ENCODE results near the gene ATG5.

ATG5 gene

DNA sequence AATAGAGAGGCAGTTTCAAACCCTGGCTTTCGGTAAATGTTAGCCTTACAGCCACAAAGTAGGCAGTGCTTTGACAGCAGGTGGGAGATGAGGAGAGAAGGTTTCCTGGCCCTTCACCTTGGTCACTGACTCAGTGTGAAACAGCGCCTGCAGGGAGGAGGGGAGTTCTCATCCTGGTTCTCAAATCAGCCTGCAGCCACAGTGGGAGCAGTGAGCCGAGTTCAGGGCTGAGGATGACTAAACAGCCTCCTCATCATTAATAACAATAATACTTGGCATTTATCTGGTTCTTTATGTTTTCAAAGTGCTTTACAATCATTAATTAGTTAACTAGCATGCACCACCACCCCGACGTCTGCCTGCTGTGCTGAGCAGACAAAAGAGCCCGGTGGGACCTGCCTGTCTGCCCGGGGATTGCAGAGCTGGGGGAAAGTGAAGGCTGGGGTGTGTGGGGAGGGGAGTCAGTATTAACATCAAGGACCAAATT lies 179.8 kb downstream of the ATG5 start:
- peak overlapping the region; percentile 18 for H3K9ac ChIP-seq (ENCODE audit: insufficient read length, low read depth)
- DNase-seq (ENCODE audit: low read depth, low spot score) = no peak

DNA sequence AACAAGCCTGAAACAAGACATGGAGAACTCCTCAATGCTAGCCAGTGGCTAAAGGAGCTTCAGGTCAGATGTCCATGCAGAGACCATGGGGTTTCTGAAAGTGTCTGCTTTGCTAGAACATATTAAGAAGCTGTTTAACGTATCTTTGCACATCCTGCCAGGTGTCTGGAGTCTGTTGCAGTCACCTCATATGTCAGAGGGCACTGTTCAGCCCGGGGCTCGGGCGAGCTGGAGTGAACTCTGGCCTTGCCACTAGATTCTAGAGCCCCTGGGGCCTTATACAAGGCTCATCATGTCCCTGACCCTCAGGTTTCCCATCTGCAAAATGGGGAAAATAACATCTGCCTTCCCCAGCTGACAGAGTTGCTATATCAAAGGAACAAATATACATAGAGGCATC lies 180.4 kb downstream of the ATG5 start:
- no peak overlapping the region for H3K4me3 ChIP-seq (ENCODE audit: insufficient read length, low read depth)
- DNase-seq (ENCODE audit: low read depth, low spot score) = no peak
- H3K36me3 ChIP-seq (ENCODE audit: insufficient read depth, insufficient read length, low read length) = no peaks in the 10 kb centered on the region
- TF ChIP-seq ZNF274 (IDR thresholded peaks at IDR 0.05; ENCODE audit: low read depth, low read length) = no peak
- TF ChIP-seq YY1 (IDR thresholded peaks at IDR 0.05; ENCODE audit: insufficient read depth, insufficient read length) = no peak
- no peak for TF ChIP-seq SUZ12 (IDR thresholded peaks at IDR 0.05; ENCODE audit: extremely low read depth, insufficient read depth, insufficient read length)
- H3K27me3 ChIP-seq (ENCODE audit: insufficient read depth, insufficient read length) = no peaks in the 10 kb centered on the region
- H3K4me1 ChIP-seq (ENCODE audit: insufficient read depth, insufficient read length) = peaks cover 2% of the 10 kb centered on the region
- no peaks in the 10 kb centered on the region for H3K9me3 ChIP-seq (ENCODE audit: insufficient read depth, low read length)
- H3K9ac ChIP-seq (ENCODE audit: insufficient read length, low read depth) = no peak overlapping the region

More for the DNA sequence above, 179.8 kb downstream of the ATG5 start:
- TF ChIP-seq ZNF274 (IDR thresholded peaks at IDR 0.05; ENCODE audit: low read depth, low read length) (no peak), SUZ12 (IDR thresholded peaks at IDR 0.05; ENCODE audit: extremely low read depth, insufficient read depth, insufficient read length) (no peak), YY1 (IDR thresholded peaks at IDR 0.05; ENCODE audit: insufficient read depth, insufficient read length) (no peak)
- no peaks in the 10 kb centered on the region for H3K36me3 ChIP-seq (ENCODE audit: insufficient read depth, insufficient read length, low read length)
- H3K27me3 ChIP-seq (ENCODE audit: insufficient read depth, insufficient read length) = no peaks in the 10 kb centered on the region
- peaks cover 2% of the 10 kb centered on the region for H3K4me1 ChIP-seq (ENCODE audit: insufficient read depth, insufficient read length)
- H3K4me3 ChIP-seq (ENCODE audit: insufficient read length, low read depth) = no peak overlapping the region
- H3K9me3 ChIP-seq (ENCODE audit: insufficient read depth, low read length) = no peaks in the 10 kb centered on the region

DNA sequence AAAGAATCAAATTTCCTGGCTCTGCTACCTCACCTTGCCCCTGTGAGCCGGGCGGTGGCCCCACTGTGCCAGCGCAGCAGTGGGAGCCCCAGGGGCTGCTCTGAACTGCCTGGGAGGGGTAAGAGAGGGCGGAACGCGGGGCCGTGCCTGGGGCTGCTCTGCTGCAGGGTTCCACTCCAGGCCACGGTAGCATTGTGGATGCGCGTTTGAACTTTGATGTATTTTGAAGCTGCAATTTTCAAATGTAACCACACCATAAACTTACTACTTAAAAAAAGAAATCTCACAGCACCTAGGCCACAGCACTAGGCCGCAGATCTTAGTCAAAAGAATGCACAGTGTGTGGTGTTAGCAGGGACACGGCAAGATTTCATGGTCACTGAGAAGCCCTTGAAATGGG lies 181.9 kb downstream of the ATG5 start:
- Histone ChIP-seq H3K27me3 (ENCODE audit: insufficient read depth, insufficient read length) (no peaks in the 10 kb centered on the region), H3K36me3 (ENCODE audit: insufficient read depth, insufficient read length, low read length) (no peaks in the 10 kb centered on the region), H3K4me3 (ENCODE audit: insufficient read length, low read depth) (no peak overlapping the region), H3K4me1 (ENCODE audit: insufficient read depth, insufficient read length) (peaks cover 2% of the 10 kb centered on the region), H3K9ac (ENCODE audit: insufficient read length, low read depth) (no peak overlapping the region), H3K9me3 (ENCODE audit: insufficient read depth, low read length) (no peaks in the 10 kb centered on the region)
- no peak for DNase-seq (ENCODE audit: low read depth, low spot score)
- no peak for TF ChIP-seq SUZ12 (IDR thresholded peaks at IDR 0.05; ENCODE audit: extremely low read depth, insufficient read depth, insufficient read length)
- TF ChIP-seq YY1 (IDR thresholded peaks at IDR 0.05; ENCODE audit: insufficient read depth, insufficient read length) = no peak

DNA sequence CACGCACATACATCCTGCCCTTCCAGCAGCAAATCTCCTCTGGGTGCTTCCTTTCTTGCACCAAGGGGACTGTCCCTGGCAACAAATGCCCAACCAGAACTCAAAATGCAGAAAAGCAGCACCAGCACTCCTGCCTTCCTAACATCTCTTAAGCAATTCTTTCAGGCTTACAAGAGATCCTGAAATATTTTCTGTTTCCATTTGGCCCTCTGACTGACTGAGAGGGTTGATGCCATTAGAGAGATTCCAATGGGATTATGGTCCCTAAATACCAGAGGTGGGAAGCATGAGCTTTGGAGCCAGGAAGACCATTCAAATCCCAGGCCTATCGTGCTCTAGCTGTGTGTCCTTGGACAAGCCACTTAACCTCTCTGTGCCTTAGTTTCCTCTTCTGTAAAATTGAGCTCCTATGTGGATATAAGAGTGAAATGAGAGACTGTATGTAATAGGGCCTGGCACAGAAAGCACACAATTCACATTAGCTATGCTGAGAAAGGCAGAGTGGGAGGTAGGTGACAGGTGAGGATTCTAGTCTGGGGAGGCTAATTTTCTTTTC lies 182.6 kb downstream of the ATG5 start:
- TF ChIP-seq SUZ12 (IDR thresholded peaks at IDR 0.05; ENCODE audit: extremely low read depth, insufficient read depth, insufficient read length) (no peak), ZNF274 (IDR thresholded peaks at IDR 0.05; ENCODE audit: low read depth, low read length) (no peak), YY1 (IDR thresholded peaks at IDR 0.05; ENCODE audit: insufficient read depth, insufficient read length) (no peak)
- Histone ChIP-seq H3K4me1 (ENCODE audit: insufficient read depth, insufficient read length) (peaks cover 2% of the 10 kb centered on the region), H3K27me3 (ENCODE audit: insufficient read depth, insufficient read length) (no peaks in the 10 kb centered on the region), H3K4me3 (ENCODE audit: insufficient read length, low read depth) (no peak overlapping the region), H3K36me3 (ENCODE audit: insufficient read depth, insufficient read length, low read length) (no peaks in the 10 kb centered on the region), H3K9me3 (ENCODE audit: insufficient read depth, low read length) (no peaks in the 10 kb centered on the region), H3K9ac (ENCODE audit: insufficient read length, low read depth) (no peak overlapping the region)
- DNase-seq (ENCODE audit: low read depth, low spot score) = no peak

DNA sequence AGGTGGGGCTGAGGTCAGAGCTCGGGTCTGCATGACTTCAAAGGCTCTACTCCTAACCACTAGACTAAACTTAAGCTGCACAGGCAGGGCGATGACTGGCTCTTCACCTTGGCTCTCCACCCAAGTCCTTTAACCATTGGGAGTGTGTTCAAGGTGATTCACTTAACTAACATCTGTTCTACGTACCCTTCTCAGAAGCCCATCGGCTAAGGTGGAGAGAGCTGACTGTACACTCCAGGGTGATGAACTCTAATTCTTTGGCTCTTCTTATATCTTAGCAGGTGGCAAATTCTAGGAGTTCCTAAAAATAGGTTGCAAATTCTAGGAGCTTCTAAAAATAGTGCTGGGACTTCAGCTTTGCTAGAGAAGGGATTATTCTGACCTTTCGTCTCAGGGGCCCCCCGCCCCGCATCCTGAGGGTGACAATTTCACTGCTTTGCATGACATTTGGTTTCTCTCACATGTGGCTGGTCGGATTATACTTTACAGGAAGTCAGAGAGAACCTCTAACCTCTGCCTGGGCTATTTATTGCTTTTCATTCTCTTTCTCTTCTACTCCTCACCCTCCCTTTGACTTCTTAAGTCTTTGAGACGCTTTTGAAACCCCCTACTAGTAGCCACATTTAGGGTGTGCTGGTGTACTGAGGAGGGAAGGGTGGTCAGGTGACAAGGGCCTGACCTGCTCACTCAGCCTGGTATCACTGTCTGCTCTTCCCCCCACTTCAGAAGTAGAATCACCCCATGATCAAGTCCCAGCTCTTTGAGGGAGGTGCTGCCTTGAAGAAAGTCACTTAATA lies 183.9 kb downstream of the ATG5 start:
- H3K4me1 ChIP-seq (ENCODE audit: insufficient read depth, insufficient read length) = peaks cover 2% of the 10 kb centered on the region
- DNase-seq (ENCODE audit: low read depth, low spot score) = no peak
- H3K36me3 ChIP-seq (ENCODE audit: insufficient read depth, insufficient read length, low read length) = no peaks in the 10 kb centered on the region
- no peak overlapping the region for H3K9ac ChIP-seq (ENCODE audit: insufficient read length, low read depth)
- TF ChIP-seq SUZ12 (IDR thresholded peaks at IDR 0.05; ENCODE audit: extremely low read depth, insufficient read depth, insufficient read length) (no peak), YY1 (IDR thresholded peaks at IDR 0.05; ENCODE audit: insufficient read depth, insufficient read length) (no peak), ZNF274 (IDR thresholded peaks at IDR 0.05; ENCODE audit: low read depth, low read length) (no peak)
- no peak overlapping the region for H3K4me3 ChIP-seq (ENCODE audit: insufficient read length, low read depth)
- no peaks in the 10 kb centered on the region for H3K9me3 ChIP-seq (ENCODE audit: insufficient read depth, low read length)
- no peaks in the 10 kb centered on the region for H3K27me3 ChIP-seq (ENCODE audit: insufficient read depth, insufficient read length)

DNA sequence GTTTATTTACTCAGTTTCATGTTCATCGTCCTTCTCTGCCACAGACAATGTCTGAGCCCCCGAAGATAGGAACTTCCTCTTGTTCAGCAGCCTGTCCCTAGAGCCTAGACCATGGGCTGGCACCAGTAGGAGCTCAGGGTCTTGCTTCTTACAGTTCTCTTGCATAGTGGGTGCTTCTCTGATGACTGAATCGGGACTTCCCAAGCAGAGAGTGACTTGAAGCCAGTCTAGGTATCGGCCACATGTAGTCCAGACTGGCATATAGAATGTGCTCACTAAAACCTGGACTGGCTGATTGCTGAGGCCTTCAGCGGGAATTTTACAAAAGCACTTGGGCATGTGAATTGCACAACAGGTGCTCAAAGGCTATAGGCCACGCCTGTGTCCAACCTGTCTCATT lies 187.4 kb downstream of the ATG5 start:
- DNase-seq (ENCODE audit: low read depth, low spot score) = no peak
- Histone ChIP-seq H3K27me3 (ENCODE audit: insufficient read depth, insufficient read length) (no peaks in the 10 kb centered on the region), H3K9me3 (ENCODE audit: insufficient read depth, low read length) (no peaks in the 10 kb centered on the region), H3K4me3 (ENCODE audit: insufficient read length, low read depth) (no peak overlapping the region), H3K9ac (ENCODE audit: insufficient read length, low read depth) (no peak overlapping the region), H3K36me3 (ENCODE audit: insufficient read depth, insufficient read length, low read length) (no peaks in the 10 kb centered on the region), H3K4me1 (ENCODE audit: insufficient read depth, insufficient read length) (no peaks in the 10 kb centered on the region)
- TF ChIP-seq SUZ12 (IDR thresholded peaks at IDR 0.05; ENCODE audit: extremely low read depth, insufficient read depth, insufficient read length) (no peak), ZNF274 (IDR thresholded peaks at IDR 0.05; ENCODE audit: low read depth, low read length) (no peak), YY1 (IDR thresholded peaks at IDR 0.05; ENCODE audit: insufficient read depth, insufficient read length) (no peak)

DNA sequence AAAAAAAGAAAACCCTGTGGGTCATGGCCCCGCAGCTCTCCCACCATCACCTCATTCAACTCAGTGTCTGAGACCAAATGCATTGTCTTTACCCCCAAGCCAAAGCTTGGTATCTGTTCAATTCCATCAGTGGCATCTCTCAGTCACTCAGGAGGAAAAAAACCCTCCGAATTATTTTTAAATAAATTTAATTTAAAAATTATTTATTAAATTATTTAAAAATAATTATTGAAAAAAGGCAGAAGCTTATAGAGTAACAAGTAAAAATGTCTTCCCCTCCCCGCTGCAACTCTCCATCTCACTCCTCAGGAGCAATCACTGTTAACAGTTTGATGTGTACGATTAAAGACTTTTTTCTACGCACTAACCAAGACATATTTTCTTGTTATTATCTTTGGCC lies 188.7 kb downstream of the ATG5 start:
- no peak overlapping the region for H3K9ac ChIP-seq (ENCODE audit: insufficient read length, low read depth)

More for the DNA sequence above, 188.7 kb downstream of the ATG5 start:
- no peaks in the 10 kb centered on the region for H3K27me3 ChIP-seq (ENCODE audit: insufficient read depth, insufficient read length)
- H3K36me3 ChIP-seq (ENCODE audit: insufficient read depth, insufficient read length, low read length) = no peaks in the 10 kb centered on the region
- no peak overlapping the region for H3K4me3 ChIP-seq (ENCODE audit: insufficient read length, low read depth)
- no peak for DNase-seq (ENCODE audit: low read depth, low spot score)
- TF ChIP-seq SUZ12 (IDR thresholded peaks at IDR 0.05; ENCODE audit: extremely low read depth, insufficient read depth, insufficient read length) (no peak), YY1 (IDR thresholded peaks at IDR 0.05; ENCODE audit: insufficient read depth, insufficient read length) (no peak), ZNF274 (IDR thresholded peaks at IDR 0.05; ENCODE audit: low read depth, low read length) (no peak)
- no peaks in the 10 kb centered on the region for H3K4me1 ChIP-seq (ENCODE audit: insufficient read depth, insufficient read length)
- H3K9me3 ChIP-seq (ENCODE audit: insufficient read depth, low read length) = no peaks in the 10 kb centered on the region

All from NT2/D1 (cell line).